ENCODE results near the gene TM9SF3. TPM values are rescaled to one million over a fixed set of nuclear protein-coding genes. Genes with fewer than 3 reads are reported as not detected.

The TM9SF3 gene
- total RNA-seq, 4 donors from 2014 or later = 52.6 to 65.3 (median 55.6) TPM

DNA sequence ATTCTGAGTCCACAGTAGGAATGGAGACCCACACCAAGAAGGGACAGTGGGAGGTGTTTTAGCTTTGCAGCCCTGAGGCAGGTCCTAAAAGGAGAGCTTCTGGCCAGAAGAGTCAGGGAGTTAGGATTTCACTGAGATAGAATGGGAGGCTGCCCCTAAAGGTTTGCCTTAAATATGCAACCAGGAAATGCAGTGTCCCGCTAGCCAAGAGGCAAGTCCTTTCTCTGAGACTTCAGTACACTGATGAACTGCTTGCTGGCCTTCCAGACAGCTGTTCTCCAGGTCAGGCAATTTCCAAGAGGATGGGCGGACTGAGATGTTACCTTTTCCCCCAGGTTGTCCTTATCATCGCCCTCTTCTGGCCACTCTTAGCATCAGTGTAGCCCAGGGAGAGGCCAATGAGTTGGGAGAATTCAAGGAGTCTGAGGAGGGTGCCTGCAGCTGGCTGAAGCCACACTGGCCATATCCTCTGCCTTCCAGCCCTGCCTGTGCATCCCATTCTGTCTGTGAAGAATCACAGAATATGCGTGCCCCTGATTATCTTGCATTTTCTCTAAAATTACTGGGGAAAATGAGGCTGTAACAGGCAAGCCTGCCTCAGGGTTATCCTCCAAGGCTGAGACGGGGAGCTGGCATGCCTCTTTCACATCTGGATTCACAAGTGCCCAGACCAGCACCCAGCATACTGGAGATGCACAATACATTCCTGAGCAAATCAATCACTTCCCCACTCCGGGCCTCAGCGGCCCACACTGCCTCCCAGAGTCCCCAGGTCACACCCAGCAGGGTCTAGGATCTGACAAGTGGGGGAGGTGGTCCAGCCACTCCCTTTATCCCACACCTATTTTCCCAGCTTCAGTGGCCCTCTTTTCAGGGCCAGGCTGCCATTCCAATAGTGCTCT is 75.5 kb downstream of the TM9SF3 start:
- H3K9me3 ChIP-seq = no peaks in the 10 kb centered on the region
- H3K4me3 ChIP-seq = no peak overlapping the region
- no peaks in the 10 kb centered on the region for H3K36me3 ChIP-seq
- TF ChIP-seq, protein P1, sequence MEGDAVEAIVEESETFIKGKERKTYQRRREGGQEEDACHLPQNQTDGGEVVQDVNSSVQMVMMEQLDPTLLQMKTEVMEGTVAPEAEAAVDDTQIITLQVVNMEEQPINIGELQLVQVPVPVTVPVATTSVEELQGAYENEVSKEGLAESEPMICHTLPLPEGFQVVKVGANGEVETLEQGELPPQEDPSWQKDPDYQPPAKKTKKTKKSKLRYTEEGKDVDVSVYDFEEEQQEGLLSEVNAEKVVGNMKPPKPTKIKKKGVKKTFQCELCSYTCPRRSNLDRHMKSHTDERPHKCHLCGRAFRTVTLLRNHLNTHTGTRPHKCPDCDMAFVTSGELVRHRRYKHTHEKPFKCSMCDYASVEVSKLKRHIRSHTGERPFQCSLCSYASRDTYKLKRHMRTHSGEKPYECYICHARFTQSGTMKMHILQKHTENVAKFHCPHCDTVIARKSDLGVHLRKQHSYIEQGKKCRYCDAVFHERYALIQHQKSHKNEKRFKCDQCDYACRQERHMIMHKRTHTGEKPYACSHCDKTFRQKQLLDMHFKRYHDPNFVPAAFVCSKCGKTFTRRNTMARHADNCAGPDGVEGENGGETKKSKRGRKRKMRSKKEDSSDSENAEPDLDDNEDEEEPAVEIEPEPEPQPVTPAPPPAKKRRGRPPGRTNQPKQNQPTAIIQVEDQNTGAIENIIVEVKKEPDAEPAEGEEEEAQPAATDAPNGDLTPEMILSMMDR (IDR thresholded peaks at IDR 0.05) = peak in 1 of 2 donors; percentile 33
- TF ChIP-seq POLR2AphosphoS5 (IDR thresholded peaks at IDR 0.05) = no peak
- H3K27me3 ChIP-seq = peaks cover 22% of the 10 kb centered on the region
- H3K4me1 ChIP-seq = peaks cover 25% of the 10 kb centered on the region
- peak in 1 of 2 donors; percentile 65 for DNase-seq (ENCODE audit: low spot score in 2 of 2)
- no peak overlapping the region for H3K27ac ChIP-seq
- 67% methylated on average over 7 of the region's 7 CpGs for WGBS

DNA sequence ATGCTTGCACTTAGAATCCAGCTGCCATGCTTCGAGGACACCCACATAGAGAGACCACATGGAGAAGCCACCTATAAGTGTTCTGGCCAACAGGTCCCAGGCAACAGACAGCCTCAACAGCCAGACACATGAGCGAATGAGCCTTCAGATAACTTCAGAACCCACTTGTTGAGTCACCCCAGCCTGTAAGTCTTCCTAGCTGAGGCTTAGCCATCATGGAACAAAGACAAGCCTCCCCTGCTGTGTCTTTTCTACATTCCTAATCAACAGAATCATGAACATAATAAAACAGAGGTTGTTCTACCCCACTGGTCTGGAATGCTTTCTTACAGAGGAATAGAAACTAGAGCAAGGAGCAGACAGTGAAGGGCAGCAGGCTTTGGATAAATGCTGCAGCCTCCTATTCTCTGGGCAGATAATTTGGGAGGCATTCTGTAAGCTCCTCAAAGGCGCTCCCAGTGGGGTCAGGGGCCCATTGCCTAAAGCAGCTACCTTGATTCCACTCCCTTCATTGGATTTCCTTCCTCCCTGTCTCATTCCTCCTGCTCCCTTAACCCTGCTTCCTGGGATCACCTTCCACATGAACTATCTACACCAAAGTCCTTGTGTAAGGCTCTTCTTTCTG is 77.7 kb downstream of the TM9SF3 start:
- Histone ChIP-seq H3K27ac (no peak overlapping the region), H3K9me3 (no peaks in the 10 kb centered on the region), H3K27me3 (peaks cover 16% of the 10 kb centered on the region), H3K4me3 (no peak overlapping the region), H3K4me1 (peaks cover 18% of the 10 kb centered on the region), H3K36me3 (no peaks in the 10 kb centered on the region)
- no peak for TF ChIP-seq EP300 (IDR thresholded peaks at IDR 0.05)
- TF ChIP-seq POLR2A (IDR thresholded peaks at IDR 0.05) = no peak
- TF ChIP-seq POLR2AphosphoS5 (IDR thresholded peaks at IDR 0.05) = no peak
- WGBS = 83% methylated on average over 3 of the region's 3 CpGs
- DNase-seq (ENCODE audit: low spot score in 2 of 2) = peak in 1 of 2 donors; percentile 40

DNA sequence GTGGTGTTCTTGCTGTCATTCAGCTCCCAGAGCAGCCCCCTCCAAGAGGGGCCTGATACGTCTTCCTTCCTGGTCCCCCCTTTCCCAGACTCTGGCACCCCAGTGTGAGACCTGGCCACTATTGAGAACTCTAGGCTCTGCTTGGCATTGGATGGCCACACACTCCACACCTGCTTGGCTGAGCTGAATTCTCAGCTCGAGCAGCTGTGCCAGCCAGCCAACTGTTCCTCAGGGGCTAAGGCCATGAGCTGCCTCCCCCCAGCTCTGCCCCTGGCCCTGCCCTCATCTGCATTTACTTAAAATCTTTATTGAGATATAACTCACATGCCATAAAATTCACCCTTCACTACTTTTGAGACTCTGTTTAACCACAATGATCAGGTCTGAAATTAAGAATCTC is 79.8 kb downstream of the TM9SF3 start:
- Histone ChIP-seq H3K27me3 (no peaks in the 10 kb centered on the region), H3K4me1 (no peaks in the 10 kb centered on the region)
- DNase-seq (ENCODE audit: low spot score in 2 of 2) = no peak

DNA sequence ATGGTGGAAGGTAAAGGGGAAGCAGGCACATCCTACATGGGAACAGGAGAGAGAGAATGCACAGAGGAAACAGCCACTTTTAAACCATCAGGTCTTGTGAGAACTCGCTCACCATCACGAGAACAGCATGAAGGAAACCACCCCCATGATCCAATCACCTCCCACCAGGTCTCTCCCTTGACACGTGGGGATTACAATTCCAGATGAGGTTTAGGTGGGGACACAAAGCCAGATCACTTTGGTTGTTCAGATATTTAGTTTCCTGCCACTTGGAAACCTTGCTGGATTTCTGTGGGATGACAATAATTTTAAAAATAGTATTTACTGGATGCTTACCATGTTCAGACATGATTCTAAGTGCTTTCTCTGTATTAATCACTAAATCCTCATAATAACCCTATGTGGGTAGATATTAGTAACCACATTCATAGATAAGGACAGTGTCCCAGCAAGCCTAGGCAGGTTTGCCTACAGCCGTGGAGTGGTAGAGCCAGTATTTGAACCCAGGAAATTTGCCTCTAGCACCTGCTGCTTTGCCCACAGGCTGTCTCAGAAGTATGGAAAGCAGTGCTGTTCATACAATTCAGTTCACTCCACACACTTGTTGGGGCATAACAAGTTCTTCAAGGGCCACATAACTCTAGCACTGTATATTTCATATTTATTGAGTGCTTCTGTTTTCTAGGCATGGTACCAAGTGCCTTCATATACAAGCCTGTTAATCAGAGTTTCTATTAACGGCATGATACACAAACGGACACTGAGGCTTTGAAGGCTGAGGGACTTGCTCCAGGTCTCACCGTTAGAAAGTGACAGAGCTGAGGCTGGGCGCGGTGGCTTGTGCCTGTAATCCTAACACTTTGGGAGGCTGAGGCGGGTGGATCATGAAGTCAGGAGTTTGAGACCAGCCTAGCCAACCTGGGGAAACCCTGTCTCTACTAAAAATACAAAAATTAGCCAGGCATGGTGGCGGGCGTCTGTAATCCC is 81.4 kb downstream of the TM9SF3 start:
- no peaks in the 10 kb centered on the region for H3K27me3 ChIP-seq
- no peaks in the 10 kb centered on the region for H3K4me1 ChIP-seq
- WGBS = 64% methylated on average over 12 of the region's 12 CpGs
- no peaks in the 10 kb centered on the region for H3K9me3 ChIP-seq
- no peak overlapping the region for H3K27ac ChIP-seq
- no peak for TF ChIP-seq POLR2A (IDR thresholded peaks at IDR 0.05)
- no peak for TF ChIP-seq EP300 (IDR thresholded peaks at IDR 0.05)
- no peak for TF ChIP-seq POLR2AphosphoS5 (IDR thresholded peaks at IDR 0.05)
- TF ChIP-seq, protein P1 (IDR thresholded peaks at IDR 0.05) = no peak
- H3K36me3 ChIP-seq = no peaks in the 10 kb centered on the region
- no peak for DNase-seq (ENCODE audit: low spot score in 2 of 2)
- H3K4me3 ChIP-seq = no peak overlapping the region

More for the DNA sequence above, 79.8 kb downstream of the TM9SF3 start:
- Histone ChIP-seq H3K4me3 (no peak overlapping the region), H3K36me3 (no peaks in the 10 kb centered on the region), H3K9me3 (no peaks in the 10 kb centered on the region), H3K27ac (no peak overlapping the region)
- 72% methylated on average over 2 of the region's 2 CpGs for WGBS
- TF ChIP-seq POLR2A (IDR thresholded peaks at IDR 0.05) = no peak
- TF ChIP-seq EP300 (IDR thresholded peaks at IDR 0.05) = no peak
- TF ChIP-seq, protein P1 (IDR thresholded peaks at IDR 0.05) = no peak
- TF ChIP-seq POLR2AphosphoS5 (IDR thresholded peaks at IDR 0.05) = no peak

DNA sequence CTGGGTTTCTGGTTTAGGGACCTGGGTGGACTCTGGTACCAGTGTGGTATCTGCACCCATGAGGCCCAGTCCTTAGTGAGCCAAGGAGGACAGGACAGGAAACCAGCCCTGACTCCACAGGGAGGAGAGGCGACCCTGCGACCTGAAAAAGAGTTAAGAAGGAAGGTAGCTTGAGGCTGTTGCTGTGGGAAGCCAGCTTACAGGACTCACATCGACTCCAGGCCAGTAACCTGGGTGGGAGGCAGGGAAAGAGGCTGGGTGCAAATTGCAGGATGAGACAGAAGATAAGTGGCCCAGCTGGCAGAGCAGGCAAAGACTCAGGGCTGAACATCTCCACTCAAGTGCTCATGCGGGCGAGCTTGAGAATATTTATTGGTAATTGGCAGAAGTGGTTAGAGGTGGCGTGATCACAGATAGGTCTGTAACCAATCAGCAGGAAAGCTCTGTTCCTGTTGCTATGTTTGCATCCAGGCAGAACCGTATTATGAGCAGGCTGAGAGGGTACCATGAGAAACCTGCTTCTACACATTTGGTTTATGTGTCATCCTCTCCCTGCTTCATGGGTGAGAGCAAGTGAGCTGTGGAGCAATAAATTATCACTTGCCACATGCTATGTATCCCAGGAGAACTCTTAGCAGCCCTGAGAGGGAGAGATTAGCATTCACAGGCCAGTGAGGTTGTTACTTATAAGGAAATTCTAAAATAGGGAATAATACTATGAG is 84.1 kb downstream of the TM9SF3 start:
- Histone ChIP-seq H3K27me3 (no peaks in the 10 kb centered on the region), H3K9me3 (no peaks in the 10 kb centered on the region), H3K27ac (no peak overlapping the region), H3K4me1 (no peaks in the 10 kb centered on the region), H3K4me3 (no peak overlapping the region), H3K36me3 (no peaks in the 10 kb centered on the region)
- DNase-seq (ENCODE audit: low spot score in 2 of 2) = no peak
- 77% methylated on average over 7 of the region's 7 CpGs for WGBS
- no peak for TF ChIP-seq POLR2AphosphoS5 (IDR thresholded peaks at IDR 0.05)
- TF ChIP-seq EP300 (IDR thresholded peaks at IDR 0.05) = no peak
- TF ChIP-seq, protein P1 (IDR thresholded peaks at IDR 0.05) = no peak
- no peak for TF ChIP-seq POLR2A (IDR thresholded peaks at IDR 0.05)

All from suprapubic skin (tissue), 4 donors.